ENCODE measurements around the gene MOV10L1.

DNA sequence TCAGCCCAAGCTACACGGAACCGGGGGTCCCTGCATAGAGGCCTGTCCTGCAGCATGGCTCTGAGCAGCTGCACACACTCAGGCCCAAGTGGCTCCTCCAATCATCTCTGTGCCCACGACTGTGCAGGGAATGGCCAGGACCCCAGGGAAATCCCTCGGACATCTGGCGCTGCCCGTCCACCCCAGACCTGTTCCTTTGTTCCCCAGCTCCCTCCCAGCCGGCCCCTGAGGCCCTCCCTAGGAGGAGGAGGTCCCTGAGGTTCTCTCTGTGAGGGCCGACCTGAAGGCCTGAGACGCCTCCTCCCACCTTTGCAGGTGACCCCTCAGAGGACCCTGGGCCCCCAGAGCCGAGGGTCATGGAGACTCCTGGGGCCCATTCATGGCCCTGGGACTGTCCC is 5.7 kb upstream of the MOV10L1 start:
- no peak for TF ChIP-seq CTCF (conservative IDR thresholded peaks at IDR 0.05; ENCODE audit: low read length)
- TF ChIP-seq EZH2phosphoT487 (IDR thresholded peaks at IDR 0.05; ENCODE audit: borderline replicate concordance, low read depth, low read length): no peak
